GM21786 (cell line): ENCODE results near the gene IDUA.
"Not testable (repeated sequence)": the region's sequence is repeated elsewhere in the genome, so short reads cannot be mapped to it uniquely, and the experiment has no call there.

Experiments used
- ATAC-seq: cut with Tn5 transposase; IDR thresholded peaks from one replicate; pipeline ENCODE4 v1.9.1; 2021; ENCODE audit not compliant: unreplicated experiment

The IDUA gene

DNA sequence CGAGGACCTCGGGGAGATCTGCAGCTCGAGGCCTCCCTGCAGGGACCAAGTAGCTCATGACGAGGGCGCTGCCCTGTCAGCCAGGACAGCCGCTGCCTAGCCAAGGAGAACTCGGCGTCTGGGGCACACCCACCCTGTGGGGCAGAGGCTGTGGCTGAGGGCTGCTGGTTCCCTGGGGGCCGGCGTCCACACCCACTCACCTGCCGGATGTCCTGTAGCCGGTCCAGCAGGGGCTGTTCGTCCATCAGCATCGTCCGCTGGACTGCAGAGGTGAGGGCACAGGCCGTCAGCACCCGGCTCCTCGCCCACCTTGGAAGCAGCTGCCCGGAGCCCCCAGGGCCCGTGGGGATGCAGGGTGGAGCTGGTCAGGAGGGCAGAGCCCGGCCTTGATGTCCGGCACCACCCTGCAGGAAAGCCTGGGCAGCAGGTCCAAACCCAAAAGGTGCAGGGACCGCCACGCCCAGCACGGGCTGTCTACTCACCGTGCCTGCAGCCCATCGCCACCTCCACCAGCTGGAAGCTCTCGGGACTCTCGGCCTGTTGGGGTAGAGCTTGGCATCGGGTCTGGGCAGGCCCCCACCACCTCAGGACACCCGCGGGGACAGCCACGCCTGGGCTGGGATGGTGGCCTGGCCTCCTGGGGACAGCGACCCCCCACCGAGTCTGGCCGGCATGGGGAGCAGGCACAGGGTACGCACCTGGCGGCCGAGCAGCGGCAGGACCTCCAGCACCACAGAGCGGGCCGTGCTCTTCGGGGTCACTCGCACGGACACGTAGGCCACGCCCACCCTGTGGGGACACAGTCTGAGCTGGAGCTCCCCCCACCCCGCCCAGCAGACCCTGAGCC, 20.4 kb upstream of the IDUA start:
- no peak for ATAC-seq

DNA sequence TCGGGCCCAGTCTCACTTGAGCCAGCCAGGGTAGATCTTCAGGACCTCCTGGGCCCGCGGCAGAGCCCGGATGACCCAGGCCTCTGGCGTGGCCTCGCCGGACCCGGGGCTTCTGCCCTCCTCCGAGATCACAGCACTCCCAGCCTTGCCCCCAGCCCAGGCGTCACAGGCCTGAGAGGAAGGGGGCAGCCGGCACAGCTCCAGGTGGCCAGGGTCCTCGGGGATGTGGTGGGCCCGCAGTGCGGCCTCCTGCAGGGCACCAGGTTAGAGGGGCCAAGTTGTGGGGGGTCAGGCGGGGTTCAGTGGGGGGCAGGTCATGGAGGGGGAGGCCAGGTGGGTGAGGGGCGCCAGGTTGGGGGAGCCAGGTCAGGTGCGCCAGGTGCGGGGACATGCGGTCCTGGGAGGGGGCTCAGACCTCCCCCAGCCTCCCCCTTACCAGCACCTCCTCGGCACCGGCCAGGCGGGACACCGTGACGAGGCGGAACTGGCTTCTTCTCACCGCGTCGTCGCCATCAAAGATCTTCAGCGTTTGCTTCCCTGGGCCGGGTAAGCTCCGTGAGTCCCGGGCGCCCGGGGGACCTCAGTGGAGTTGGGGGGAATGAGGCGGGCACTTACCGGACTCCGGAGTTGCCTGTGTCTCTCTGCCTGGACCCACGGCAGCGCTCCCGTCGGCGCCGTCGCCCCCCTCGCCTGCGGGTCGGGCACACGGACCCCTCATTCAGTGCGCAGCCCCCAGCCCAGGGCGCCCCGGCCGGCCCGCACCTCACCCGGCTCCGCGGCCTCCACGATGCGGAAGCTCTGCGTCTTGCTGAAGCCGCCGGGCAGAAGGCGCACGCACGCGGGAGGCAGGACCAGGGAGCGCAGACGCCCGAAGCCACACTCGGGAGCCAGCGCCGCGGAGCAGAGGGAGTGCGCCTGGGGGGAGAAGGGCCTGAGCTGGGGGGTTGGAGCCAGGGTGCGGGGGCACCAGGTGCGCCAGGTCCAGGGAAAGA, 19.4 kb upstream of the IDUA start:
- ATAC-seq: no peak

DNA sequence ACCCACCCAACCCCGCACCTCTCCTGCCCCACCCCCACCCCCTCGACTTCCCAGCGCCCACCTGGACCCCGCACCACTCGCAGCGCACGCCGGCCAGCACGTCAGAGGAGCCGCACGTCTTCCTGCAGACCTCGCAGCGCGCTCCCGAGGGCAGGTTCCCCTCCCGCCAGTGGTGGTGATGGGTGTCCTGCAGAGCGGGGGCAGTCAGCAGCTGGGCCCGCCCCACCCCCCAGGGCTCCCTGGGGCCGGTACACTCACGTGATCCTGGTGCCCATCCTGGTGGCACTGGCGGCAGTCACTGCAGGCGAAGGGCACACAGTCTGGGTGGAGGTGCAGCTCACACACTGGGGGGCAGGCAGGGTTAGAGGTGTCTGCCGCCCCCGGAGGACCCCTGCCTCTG, 18.6 kb upstream of the IDUA start:
- ATAC-seq: no peak

DNA sequence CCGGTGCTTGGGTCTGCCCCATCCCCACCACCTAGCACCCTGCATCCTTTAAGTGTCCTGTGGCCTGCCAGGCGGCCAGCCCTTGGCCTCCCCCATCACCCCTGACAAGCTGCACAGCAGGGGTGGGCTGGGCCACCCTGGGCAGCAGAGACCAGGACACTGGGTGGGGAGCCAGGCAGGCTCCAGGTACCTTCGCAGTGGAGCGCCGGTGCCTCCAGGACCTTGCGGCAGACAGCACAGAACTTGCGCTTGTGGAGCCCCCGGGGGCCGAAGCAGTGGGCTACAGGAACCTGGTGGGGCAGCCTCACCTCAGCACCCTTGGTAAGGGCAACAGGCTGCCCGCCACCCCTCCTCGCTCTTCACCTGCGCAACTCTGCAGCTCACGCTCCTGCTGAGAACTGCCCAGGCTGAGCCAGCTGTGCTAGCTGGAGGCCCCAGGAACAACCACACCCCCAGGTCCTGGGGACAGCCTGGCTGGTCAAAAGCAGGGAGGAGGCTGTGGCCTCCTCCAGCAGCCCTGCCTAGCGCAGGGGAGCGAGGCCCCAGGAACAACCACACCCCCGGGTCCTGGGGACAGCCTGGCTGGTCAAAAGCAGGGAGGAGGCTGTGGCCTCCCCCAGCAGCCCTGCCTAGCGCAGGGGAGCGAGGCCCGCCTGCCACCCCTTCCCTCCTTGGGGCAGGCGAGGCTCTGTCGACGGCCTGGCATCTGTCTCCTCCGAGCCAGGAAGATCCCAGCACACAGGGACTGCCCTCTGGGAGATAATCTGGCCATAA, 18.0 kb upstream of the IDUA start:
- ATAC-seq: no peak

DNA sequence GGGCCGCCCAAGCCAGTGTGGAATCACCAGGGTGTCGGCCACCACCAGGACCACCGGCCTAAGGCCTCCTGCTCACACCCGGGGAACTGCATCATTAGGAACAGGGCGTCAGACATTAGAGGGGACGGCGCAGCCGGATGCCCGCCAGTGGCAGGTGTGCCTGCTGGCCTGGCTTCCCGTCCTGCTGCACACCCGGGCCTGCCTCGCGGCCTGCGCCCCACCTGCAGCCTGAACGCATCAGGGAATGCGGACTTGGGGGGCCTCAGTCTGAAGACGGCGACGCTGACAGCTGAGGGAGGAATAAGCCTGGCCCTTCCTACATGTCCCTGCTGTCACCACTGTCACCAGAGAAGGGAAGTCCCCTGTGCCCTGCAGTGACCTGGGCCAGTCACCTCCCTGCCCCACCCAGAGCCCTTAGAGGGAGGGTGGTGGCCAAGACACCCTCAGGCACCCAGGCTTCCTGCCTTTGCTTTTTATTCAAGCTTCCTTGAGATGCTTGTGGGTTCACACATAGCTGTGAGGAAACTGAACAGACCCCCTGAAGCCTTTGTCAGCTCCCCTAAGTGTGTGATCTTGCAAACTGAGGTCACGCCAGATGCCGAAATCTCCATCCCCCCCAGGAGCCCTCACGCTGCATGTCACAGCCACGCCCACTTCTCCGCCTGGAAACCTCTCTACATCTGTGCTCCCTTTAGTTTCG, 16.6 kb upstream of the IDUA start:
- no peak for ATAC-seq

DNA sequence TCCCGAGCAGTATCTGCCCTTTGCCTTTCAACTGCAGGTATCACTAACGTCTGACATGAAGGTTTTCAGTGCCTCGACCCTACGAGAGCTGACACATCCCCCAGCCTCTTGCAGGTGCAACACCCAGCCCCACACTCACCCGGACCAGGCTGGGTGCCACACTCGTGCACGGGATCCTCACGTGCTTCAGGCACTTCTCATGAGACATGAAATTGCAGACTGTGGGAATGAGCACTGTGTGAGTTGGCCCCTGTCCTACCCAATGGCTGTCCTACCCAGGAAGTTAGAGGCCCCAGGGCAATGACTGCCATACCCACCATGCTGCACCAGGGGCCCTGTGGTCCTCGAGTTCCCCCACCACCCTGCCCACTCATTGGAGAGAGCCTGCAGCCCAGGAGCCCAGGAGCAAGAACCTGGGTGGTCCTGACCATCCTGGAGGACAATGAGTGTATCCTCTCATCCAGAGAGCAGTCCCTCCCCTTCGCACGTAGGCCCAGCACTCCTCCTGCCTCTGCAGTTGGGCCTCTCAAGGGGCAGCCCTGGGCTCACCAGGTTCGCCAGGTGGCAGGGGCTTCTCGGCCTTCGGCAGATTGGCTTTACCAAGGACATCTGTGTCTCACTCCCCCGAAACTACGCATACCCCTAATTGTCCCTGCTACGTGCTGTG, 15.9 kb upstream of the IDUA start:
- ATAC-seq: no peak

DNA sequence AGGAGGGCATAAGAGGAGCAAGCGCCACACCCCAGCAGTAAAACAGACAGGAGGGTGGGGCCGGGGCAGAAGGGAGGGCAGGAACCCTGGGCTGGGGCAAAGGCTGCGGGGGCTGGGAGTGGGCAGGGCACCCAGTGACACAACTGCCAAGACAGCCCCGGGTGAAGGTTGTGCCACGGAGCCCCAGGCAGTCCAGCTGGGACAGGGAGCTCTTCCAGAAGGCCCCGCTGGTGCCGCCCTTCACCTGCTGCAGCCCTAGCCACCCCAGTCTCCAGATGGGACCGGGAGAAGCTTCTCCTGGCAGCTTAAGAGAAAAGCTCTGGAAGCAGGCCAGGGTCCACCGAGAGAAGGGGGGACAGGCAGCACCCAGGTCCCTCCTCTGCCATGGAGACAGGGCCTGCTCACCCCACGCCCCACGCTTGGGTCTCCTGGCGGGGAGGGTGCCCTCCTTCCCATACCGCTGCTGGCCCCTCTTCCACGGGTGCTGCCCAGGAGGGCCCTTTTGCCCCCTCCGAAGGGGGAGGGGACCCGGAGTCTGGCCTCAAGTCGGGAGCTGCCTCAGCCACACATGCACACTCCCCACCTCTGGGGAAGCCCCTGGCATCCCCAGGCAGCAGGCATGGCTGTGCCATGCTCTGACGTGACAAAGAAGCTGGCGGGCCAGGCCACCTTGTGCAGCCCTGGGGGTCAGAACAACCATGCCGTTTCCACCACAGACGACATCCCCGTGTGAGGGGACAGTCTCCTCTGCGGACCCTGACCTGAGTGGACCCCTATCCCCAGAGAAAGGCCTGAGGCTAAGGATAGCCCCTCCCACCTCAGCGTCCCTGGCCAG, 15.0 kb upstream of the IDUA start:
- ATAC-seq: no peak

DNA sequence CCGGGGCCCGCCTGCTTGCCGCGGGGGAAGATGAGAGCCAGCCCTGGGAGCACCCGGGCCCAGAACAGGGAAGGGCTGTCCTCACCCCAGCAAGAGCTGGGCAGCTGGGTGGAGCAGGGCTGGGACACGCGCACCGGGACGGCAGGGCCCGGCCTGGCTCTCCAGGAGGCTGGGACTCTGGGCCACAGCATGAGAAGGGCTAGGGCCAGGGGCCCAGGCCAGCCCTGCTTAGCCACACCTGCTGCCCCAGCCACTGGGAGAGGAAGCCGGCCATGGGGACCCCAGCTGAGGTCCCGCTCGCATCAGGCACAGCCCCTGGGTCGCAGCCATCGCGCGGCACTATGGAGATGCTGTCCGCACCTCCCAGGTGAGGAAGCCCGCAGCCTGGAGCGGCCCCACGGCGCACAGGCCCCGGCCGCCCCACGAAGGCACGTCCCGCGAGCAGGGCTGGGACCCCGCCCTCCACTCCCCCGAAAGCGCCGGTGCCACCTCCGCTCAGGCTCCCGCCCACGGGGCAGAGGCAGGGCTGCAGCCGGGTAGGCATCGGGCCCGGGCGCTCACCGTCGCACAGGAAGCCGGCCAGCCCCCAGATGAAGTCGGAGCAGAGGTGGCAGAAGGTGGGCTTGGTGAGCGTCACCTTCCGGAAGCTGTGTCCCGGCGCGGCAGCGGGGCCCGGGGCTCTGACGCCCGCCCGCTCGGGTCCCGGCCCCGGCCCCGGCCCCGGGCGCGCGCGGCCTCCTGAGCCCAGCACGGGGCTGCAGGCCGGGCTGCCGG, 14.0 kb upstream of the IDUA start:
- peak; percentile 36 for ATAC-seq

DNA sequence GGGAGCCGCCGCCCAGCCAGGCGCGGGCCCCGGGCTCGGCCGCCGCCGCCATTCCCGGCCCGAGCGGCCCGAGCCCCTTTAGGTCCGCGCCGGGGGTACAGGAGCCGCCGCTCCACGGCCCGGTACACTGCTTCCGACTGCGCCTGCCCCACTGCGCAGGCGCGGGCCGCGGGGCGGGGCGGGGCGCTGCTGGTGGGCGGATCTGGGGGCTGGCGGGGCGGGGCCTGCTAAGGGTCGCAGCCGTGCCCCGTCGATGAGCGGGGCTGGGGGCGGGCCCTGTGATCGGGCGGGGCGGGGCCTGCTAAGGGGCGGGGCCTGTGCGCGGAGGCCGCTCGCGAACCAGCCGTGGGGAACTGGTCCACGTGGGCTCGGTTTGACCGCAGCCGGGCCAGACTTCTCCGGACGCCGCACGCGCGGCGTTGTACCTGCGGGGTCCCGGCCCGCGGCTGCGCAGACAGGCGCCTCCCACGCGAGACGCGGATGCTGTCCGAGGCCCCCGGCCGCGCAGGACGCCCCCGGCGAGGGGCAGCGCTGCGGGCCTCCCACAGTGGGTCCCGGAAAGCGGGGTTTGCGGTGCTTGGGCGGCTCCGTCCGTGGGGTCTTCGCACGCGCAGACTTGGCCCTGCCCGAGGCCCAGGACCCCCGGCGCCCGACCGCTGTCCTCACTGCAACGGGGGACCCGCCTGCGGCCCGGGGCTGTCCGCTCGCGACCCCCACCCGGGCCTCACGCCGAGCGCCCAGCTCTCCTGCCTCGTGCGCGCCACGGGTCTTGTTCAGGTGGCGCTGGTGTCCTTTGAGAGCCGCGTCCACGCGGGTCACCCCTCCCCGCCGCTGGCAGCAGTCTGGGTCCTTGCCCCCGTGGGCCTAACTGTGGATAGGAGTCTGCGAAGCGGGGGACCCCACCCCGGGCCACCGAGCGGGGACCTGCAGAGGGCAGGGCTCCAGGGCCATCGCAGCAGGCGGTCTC, 13.1 kb upstream of the IDUA start, which contains the start of gene DGKQ:
TSS of gene DGKQ (minus strand) at position 139 of the 967 bp plus-strand sequence. CDS start at position 52, 87 bp downstream.
- peak; percentile 54 for ATAC-seq

DNA sequence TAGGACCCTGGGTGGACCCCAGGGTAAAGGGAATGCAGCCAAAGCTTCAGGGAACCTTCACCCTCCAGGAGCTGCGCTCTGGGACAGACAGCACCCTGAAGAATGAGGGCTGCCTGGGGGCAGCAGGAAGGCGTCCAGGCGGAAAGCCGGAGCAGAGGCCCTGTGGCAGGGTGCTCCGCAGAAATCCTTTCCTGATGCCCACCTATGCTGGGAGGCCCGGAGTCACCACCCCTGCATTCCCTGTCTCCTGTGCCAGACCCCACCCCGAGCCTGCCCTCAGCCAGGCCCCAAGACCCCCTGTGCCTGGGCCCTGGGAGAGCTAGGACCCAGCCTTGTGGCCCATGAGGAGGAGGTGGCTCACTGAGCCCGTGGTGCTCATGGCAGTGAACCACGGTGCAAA, 12.2 kb upstream of the IDUA start:
- no peak for ATAC-seq

DNA sequence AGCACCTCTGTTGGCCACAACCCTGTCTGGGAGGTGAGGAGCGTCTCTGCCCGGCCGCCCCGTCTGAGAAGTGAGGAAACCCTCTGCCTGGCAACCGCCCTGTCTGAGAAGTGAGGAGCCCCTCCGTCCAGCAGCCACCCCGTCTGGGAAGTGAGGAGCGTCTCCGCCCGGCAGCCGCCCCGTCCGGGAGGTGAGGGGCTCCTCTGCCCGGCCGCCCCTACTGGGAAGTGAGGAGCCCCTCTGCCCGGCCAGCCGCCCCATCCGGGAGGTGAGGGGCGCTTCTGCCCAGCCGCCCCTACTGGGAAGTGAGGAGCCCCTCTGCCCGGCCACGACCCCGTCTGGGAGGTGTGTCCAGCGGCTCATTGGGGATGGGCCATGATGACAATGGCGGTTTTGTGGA, 10.8 kb upstream of the IDUA start:
- ATAC-seq: not testable (repeated sequence)

DNA sequence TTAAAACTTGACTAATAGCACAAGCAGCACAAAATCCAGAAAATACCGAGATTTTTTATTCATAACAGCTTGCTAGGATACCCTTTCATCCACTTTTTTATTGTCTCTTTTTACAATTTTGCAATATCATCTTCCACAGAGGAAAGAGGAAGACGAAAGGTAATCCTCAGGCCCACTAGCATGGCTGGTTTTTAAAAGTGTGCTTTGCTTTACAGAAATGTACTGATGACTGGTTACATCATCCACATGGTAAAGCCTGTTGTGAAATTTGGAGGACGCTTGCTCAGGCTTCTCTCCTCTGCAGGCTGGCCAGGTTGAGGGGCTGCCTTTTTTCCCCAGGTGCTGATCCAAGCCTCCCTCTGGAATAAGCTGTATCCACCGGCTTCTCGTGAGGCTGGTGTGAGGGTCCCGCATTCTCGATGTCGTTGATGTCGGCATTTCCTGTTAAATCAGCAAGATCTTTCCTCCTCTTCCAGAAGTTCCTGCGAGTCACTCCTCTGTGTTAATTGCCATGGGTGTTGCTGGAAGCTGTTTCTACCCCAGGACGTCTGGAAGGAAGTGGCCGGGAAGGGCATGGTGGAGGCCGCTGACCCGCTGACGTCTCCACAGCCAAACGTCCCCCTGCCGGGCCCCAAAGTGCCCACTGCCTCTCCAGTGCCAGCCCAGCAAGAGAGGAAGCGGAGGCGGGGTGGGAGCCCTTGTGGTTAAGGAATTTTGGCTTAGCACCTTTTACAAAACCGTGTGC, 7.7 kb upstream of the IDUA start:
- no peak for ATAC-seq

DNA sequence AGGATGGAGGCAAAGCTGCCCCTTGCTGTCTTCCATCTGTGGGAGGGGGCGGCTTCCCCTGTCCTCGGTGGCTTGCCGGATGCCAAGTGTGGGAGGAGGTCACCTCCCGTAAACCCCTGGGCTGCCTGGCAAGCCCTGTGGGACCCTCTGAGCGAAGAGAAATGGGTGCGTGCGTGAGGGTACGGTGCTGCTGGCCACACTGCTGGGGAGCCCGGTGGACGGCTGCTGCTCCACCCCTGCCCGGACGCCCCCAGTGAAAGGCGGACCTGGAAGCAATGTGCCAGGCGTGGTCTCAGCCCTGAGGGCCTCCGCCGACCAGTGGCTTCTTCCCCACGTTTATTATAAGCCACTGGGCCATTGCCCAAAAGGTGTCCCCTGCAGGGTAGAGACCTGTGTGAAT, 4.6 kb upstream of the IDUA start:
- ATAC-seq: no peak

DNA sequence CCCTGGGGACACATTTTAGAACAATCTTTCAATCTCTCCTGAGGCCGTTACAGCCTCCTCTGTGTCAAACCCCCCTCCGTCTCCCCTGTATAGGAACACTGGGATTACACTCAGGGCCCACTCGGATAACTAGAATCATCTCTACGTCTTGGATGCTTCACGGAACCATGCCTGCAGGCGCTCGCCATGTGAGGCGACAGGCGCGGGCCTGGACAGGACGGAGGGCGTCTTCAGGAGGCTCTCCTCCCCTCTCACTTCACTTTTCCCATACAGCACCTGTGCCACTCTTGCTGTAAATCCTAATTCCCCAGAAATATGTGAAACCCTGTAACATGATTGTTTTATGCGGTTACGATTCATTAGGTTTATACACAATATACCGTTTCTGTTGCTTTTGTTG, 4.0 kb upstream of the IDUA start:
- no peak for ATAC-seq

DNA sequence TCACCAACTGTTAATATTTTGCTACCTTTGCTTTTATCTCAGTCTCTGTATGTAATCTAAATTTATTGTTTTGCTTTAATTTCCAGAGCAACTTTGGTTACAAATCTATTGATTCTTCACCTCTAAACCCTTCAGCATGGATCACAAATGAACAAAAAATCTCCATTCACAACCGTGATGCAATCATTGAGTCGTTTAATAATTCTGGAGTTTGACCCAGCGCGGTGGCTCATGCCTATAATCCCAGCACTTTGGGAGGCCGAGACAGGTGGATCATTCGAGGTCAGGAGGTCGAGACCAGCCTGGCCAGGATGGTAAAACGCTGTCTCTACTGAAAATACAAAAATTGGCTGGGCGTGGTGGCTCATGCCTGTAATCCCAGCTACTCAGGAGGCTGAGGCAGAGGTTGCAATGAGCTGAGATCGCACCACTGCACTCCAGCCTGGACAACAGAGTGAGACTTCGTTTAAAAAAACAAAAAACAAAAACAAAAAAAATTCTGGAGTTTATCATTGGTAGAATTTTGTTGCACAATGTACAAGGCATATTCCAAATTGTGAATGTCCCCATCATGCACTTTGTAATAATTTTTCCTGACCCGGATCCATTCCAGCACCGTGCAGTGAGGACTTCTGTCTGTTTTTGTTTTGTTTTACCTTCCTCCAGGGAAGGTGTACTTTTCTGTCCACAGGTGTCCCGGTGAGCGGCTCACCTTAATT, 2.3 kb upstream of the IDUA start:
- no peak for ATAC-seq
